Muscle of arm (tissue), 12 donors: Measurements from ENCODE around the gene RAD51D. TPM values are rescaled to one million over a fixed set of nuclear protein-coding genes. Genes with fewer than 3 reads are reported as not detected.
"Not testable (repeated sequence)": the region's sequence is repeated elsewhere in the genome, so short reads cannot be mapped to it uniquely, and the experiment has no call there.

ENCODE experiments used
- DNase-seq: peaks from one replicate; pipeline ENCODE4 v3.0.0-alpha.2; 2013
- polyA plus RNA-seq, 12 donors: library from polyadenylated mRNA; unstranded; fragments of 120-200 nt; gene quantifications; one replicate each; pipeline ENCODE4 v1.2.1, GENCODE V29; 2013; ENCODE audit not compliant: insufficient read length in 12 of 12

The RAD51D gene
- polyA plus RNA-seq, 12 donors = 4.9 to 9.6 (median 6.0) TPM; not detected in 1

DNA sequence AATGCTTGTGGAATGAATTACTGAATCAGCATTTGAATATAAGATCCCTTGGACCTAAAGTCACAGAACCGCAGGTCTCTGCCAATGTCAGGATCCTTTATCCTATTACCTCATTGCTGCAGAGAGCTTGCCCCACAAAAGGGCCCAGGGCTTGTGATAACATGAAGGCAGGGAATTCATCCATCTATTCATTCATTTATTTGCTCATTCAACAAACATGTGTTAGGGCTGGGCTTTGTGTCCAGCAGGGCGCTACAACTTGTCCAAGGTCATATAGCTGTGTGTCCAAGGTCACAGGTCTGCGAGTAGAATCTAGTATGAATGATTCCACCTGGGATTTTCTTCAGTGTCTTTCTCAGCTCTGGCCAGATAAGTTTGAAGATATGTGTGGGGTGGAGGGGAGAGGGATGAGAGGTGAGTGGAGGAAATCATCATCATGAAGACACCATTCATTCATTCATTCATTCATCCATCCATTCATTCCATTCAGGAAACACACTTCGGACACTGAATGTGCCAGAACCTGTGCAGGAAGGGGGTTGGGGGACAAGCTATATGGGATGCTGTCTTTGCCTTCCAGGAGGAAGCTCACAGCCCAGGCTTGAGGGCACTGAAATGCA lies 26.7 kb upstream of the RAD51D start:
- DNase-seq = no peak

- DNase-seq = no peak
These were observed 25.2 kb upstream of the RAD51D start for GRCh38 chr17:35144840-35145239.

DNA sequence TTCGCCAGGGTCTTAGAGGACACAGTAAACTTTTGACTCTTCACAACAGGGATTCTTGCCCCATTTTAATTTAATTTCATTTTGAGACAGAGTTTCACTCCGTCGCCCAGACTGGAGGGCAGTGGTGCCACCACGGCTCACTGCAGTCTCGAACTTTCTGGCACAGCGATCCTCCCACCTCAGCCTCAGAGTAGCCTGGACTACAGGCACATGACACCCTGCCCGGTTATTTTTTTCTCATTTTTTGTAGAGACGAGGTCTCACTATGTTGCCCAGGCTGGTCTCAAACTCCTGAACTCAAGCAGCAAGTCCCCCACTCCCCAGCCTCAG lies 22.8 kb upstream of the RAD51D start:
- DNase-seq = no peak

- DNase-seq = peak; percentile 83
These were observed 22.2 kb upstream of the RAD51D start, which contains the start of gene NLE1 for GRCh38 chr17:35141681-35142466. TSS of gene NLE1 (minus strand) at chr17:35142303. CDS start at chr17:35142275, 28 bp downstream.

DNA sequence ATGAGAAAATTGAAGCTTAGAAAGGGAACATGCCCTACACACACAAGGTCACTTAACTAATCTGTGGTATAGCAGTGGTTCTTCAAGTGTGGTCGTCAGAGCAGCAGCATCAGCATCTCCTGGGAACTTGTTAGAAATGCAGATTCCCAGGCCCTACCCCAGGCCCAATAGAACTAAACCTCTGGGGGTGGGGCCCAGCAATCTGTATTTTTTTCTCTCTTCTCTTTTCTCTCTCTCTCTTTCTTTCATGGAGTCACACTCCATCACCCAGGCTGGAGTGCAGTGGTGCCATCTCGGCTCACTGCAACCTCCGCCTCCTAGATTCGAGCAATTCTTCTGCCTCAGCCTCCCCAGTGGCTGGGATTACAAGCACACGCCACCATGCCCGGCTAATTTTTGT lies 18.6 kb upstream of the RAD51D start:
- DNase-seq = no peak

DNA sequence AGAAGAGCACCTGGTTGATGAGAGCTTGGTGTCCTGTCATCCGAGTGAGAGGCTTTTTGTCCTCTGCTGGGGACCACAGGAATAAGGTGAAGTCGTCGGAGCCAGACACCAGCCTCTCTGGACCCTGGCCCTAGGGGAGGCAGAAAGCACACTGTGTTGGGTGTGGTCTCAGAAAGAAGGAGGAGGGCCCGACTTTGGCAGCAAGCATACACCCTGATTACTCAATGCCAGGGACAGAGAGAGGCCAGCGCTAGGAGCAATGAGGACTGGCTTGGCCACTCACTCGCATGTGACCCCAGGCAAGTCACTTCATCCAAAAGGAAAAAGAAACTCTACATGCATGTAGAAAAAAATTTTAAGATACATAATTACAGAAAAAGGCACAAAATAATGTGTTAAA lies 15.7 kb upstream of the RAD51D start:
- no peak for DNase-seq

DNA sequence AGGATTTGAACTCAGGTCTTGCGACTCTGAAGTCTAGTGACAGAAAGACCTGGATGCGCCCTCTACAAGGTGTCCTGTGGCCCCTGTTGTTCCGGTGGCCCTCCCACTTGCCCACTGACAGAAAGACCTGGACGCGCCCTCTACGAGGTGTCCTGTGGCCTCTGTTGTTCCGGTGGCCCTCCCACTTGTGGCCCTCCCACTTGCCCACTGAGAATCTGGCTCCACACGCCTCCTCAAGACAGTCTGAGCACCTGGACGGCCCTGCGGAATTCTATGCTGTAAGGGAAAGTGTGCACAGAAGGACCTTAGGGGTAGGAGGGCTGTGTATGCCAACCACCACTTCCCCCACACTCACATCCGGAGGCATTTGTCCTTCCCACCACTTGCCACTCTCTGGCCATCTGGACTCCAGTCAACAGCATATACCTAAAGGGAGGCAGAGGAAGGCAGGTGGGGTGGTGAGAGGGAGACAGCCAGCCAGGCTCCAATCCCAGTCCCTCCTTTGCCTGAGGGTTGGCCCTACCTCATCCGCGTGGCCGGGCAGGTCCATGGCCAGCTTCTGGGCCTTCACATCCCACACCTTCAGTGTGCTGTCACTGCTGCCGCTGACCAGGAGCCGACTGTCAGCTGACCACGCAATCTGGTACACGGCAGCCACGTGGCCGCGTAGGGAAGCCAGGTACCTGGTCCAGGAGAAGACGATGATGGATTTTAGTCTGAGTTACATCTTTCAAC lies 13.3 kb upstream of the RAD51D start:
- DNase-seq = no peak

- DNase-seq = no peak
These were observed 12.4 kb upstream of the RAD51D start for GRCh38 chr17:35132099-35132498.

GRCh38 chr17:35130392-35130791 lies 10.7 kb upstream of the RAD51D start:
- DNase-seq = no peak

DNA sequence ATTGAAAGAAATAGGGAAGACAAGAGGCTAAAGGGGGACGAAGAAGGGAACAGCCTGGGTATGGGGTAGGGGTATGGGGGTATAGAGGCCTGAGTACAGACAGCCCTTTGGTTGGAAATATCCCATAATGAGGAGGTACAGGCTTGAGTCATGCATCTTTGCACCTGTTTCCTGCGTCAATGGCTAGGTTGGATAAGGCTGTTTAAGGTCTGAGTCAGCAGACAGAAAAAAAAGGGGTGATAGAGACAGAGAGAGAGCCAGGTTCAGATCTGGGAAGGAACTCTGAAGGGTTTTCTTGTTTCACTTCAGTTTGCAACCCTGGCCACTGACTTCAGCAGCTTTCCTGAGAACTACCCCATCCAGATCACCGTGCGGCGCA lies 10.3 kb upstream of the RAD51D start:
- no peak for DNase-seq

GRCh38 chr17:35129154-35129972 lies 9.7 kb upstream of the RAD51D start:
- no peak for DNase-seq

- DNase-seq = no peak
These were observed 8.3 kb upstream of the RAD51D start for GRCh38 chr17:35127751-35128514.

- no peak for DNase-seq
These were observed 1.7 kb upstream of the RAD51D start, which contains the start of gene FNDC8 for GRCh38 chr17:35121315-35121714. TSS of gene FNDC8 (plus strand) at chr17:35121615. CDS start at chr17:35121694, 79 bp downstream.

GRCh38 chr17:35117984-35118383 lies 1.7 kb downstream of the RAD51D start:
- no peak for DNase-seq

- DNase-seq = no peak
These were observed 2.8 kb downstream of the RAD51D start for GRCh38 chr17:35116845-35117244.

DNA sequence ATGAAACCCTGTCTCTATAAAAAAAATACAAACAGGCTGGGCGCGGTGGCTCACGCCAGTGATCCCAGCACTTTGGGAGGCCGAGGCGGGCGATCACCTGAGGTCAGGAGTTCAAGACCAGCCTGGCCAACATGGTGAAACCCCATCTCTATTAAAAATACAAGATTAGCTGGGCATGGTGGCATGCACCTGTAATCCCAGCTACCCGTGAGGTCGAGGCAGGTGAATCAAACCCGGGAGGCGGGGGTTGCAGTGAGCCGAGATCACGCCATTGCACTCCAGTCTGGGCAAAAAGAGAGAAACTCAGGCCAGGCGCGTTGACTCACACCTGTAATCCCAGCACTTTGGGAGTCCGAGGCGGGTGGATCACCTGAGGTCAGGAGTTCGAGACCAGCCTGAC lies 8.9 kb downstream of the RAD51D start:
- DNase-seq = not testable (repeated sequence)

DNA sequence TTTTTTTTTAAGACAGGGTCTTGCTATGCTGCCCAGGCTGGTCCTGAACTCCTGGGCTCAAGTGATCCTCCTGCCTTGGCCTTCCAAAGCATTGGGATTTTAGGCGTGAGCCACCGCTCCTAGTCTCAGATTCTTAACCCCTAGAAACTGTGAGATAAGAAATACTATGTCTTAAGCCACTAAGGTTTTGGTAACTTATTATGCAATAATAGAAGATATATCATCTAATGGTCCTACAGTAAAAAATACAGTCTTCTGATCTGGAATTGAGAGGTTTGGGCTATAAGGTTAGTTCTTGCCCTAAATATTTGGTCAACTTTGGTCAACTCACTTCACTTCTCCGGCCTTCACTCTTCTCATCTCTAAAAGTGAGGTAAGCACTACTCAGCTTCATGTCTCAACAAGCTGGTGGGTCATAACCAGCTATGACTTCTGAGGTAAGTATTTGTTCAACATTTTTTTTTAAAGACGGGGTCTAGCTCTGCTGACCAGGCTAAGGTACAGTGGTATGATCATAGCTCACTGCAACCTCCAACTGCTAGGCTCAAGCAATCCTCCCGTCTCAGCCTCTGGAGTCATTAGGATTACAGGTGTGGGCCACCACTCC lies 14.7 kb downstream of the RAD51D start:
- DNase-seq = no peak

- DNase-seq = no peak
These were observed 16.4 kb downstream of the RAD51D start for GRCh38 chr17:35103271-35103670.

GRCh38 chr17:35101725-35102124 lies 17.9 kb downstream of the RAD51D start:
- no peak for DNase-seq

DNA sequence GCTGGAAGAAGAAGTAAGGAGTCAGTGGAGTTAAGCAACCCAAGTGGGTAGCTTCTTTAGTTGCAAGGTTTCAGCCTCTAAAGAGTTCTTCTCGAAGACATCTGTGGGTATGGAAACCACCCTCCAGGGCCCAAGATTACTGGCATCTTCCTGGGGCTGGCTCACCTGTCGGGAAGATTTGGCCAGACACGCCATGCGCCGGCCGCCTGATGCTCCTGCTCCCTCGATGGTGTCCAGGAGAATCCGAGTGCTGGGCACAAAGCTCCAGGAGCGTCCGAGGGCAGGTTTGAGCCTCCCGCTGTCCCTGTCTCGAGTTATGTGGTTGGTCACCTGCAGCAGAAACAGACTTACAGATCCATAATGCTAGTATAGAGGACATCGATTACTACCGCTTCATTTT lies 18.6 kb downstream of the RAD51D start:
- no peak for DNase-seq

- no peak for DNase-seq
These were observed 19.8 kb downstream of the RAD51D start for GRCh38 chr17:35099908-35100307.
